GM12892 (cell line): ENCODE results near the gene ANO2.

ENCODE experiments used
- DNase-seq: peaks from one replicate; pipeline ENCODE4 v3.0.0; 2011; ENCODE audit not compliant: insufficient read length
- FAIRE-seq: peaks from 2 replicates; lab custom pipeline; 2011; peaks lifted over from hg19 to GRCh38; lab: Jason Lieb, UNC
- POLR2A ChIP-seq: IDR thresholded peaks from 2 replicates; pipeline ENCODE4 v1.6.1; 2011; ENCODE audit warnings: low read depth, low read length, control low read depth
- POLR2AphosphoS5 ChIP-seq: IDR thresholded peaks from 2 replicates; pipeline ENCODE4 v1.6.1; 2011; ENCODE audit warnings: low read depth, low read length, control low read depth
- TAF1 ChIP-seq: IDR thresholded peaks from 2 replicates; pipeline ENCODE4 v1.6.1; 2011; ENCODE audit warnings: low read depth, mild to moderate bottlenecking, control low read depth, low read length, borderline replicate concordance

ANO2 gene

DNA sequence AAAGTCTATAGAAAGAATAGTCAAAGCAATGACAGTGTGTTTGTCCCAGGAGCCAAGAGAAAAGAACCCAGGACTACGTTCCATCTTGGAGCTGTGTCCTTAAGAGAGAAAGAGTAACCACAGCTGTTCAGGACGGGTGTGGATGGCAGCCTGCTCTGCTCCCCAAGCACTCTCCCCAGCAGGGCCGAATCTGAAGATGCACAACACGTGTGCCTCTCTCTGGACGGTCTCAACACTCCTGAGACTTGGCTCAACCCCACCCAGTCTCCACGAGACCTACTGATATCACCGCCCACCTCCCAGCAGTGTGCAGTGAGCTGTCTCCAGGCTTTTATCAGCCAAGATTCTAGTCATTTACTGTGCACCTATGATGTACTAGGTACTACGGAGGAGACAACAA, 27.3 kb upstream of the ANO2 start:
- TF ChIP-seq POLR2A (no peak), POLR2AphosphoS5 (no peak), TAF1 (no peak)
- DNase-seq (no peak), FAIRE-seq (no peak)

DNA sequence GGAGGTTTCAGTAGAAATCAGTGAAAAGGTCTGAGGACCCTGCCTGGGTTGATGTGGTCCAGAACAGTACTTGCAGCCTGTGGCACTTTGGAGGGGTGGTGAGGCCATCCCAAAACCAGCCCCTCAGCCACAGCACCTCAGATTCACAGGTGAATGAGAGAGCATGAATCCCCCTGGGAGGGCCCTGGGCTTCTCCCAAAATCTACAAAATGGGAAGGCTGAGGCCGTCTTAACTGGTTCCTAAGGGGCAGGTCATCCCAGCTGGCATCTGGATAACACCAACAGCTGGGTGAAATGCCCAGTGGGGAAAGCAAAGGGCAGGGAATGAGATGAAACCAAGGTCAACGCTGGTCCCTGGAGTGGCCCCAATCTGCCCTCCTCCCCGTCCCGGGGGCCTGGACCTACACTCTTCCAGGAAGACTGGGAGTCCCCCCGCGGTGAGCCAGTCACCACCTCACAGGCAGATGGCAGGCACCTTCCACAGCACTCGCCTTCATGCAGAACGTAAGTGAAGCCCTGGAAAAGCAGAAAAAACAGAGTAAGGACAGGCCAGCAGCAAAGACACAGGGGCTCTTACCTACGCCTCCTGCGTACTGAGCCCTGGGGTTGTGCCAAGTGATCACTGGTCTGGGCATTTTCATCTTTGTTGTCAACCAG, 26.3 kb upstream of the ANO2 start:
- TF ChIP-seq POLR2AphosphoS5, result no peak
- TF ChIP-seq POLR2A, result no peak
- no peak for TF ChIP-seq TAF1
- FAIRE-seq, result no peak
- DNase-seq, result no peak

DNA sequence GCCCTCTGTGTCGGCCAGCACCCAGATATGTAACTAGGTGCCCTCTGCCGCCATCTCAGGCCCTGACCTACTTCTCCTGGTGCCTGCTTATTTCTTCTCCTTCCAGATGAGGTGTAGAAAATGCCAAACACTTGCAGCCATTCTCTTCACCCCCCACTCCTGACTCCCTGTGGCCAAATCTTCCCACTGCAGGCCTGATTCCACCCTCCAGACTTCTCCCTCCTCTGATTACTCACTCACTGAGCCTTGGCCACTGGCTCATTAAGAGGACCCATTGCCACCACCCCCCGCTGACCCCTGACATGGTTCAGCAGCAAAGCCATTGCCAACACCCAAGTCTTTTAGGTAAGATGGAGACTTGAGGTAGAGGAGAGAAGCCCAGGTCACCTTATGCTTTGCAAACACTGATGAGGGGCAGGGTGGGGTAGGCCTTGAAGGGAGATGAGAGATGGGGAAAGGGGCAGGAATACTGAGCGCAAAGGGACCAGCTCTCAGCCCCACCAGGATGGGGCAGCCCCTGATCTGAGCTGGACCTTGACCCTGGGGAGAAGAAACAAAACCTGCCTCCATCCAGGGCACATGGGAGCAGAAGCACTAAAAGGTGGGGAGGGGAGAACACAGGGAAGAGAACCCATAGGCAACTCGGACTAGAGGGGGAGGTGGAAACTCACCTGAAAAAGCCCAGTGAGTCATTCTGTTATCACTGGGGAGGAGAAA, 25.1 kb upstream of the ANO2 start:
- TF ChIP-seq POLR2A (no peak), TAF1 (no peak), POLR2AphosphoS5 (no peak)
- FAIRE-seq, result no peak
- no peak for DNase-seq

DNA sequence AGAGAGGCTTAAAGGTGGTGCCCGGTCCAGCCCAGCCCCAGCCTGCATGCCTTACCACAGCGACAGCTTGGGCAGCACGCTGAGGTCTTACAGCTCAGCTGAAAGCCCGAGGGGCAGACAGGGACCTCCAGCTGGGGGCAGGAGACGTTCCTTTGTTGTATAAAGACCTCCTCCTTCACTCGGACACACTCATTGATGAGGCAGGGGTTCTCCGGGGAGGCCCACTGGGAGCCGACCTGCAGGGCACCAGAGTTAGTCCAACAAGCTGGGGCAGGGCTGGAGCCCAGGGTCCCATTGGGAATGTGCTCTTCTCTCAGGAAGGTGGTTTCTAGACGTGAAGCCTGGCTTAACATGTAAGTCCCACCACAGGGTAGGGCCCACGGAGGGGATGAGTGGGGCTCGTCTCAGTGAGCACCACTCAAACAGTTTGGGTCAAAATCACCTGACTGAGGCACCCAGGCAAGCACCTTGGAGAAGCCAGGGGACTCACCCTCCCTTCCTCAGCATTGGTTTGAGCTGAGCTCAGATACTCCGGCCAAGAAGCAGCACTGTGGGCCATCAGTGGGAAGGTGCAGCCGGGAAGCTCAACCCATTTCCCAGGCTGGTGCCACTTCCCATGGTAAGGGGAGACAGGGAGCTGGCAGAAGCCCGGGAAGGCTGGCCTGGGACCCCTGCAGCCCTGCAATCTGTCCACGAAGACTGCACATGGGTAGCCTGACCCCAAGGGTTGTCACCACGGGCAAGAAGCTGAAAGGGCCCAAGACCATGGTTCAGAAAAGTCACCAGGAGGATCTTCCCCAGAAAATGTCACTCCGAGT, 24.3 kb upstream of the ANO2 start:
- TF ChIP-seq POLR2A, result no peak
- no peak for TF ChIP-seq TAF1
- no peak for TF ChIP-seq POLR2AphosphoS5
- DNase-seq (no peak), FAIRE-seq (no peak)

DNA sequence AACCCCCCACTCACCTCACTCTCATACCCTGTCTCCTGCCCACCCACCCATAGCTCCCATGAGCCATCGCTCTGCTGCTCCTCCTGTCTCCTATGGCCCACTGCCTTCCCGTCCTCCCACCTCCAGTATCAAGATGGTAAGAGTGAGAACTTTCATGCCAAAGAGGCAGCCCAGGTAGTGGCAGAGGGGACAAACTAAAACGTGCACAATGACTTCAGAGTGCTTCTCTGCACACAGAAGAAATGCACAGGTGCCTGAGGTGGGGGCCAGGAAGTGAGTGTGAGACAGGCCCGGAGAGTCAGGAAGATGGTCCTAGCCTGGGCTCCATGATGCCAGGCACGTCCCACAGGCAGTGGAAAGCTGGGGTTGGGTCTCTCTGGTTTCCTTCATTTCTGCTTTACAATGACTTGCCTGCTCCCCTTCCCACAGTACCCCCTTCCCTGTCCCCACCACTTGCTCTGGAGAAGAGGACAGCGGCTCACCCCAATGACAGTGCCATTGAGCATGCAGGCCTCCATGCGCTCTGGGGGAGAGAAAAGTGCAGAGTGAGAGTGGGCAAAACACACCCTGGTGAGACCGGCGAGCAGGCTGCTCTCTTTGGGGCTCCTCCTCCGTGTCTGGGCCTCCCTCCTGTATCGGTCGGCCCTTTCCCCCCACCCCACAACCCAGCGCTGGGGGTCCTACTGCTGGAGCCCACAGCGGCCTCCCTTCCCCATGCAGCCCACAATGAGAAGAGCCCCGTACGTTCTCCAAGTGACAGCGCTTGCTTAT, 22.8 kb upstream of the ANO2 start:
- no peak for DNase-seq
- no peak for FAIRE-seq

DNA sequence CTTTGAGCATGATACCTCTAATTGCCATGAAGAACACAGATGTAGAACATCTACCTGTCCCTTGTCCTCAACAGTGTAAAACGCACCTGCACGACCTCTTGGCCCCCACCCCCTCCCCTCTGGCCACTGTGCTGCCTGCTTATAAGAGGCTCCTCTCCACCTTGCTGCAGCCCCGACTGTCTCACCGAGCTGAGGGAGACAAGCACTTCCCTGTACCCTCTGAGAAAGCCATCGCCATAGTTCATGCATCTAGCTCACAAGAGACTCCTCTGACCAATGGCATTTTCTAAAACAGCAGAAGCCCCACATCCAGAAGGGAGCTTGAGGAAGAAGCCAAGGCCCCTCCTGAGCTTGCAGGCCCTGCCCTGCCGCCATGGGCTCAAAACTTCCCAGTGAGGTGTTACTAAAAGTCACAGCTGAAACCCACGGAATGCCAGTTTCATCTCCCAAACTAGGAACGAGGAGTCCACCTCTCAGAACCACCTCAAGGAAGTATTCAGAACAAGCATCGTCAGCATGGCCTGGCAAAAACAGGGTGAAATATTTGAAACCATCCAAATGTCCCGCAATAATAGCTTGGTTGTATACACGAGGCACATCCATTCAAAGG, 21.5 kb upstream of the ANO2 start:
- no peak for FAIRE-seq
- DNase-seq, result no peak
- no peak for TF ChIP-seq POLR2A

More for the DNA sequence above, 22.8 kb upstream of the ANO2 start:
- TF ChIP-seq POLR2A, result no peak
- TF ChIP-seq POLR2AphosphoS5, result no peak
- TF ChIP-seq TAF1, result no peak

DNA sequence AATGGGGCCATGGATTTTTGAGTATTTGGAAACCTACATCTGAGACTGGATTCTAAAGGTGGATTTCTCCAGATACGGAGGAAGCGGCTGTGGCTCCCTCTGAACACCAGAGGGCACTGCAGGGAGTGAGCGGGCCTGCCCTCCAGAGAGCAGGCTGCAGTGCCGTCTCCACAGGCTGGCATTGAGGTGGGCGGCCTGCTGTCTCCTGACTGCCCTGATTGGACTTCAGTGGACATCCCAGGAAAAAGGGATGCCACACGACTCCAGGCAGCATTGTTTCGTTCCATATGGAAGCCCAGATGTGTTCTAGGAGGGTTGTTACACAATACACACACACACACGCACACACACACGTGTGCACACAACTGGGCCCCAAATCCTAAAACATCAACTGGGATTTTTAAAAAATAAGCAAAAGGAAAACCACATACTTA, 20.9 kb upstream of the ANO2 start:
- TF ChIP-seq TAF1 (no peak), POLR2A (no peak), POLR2AphosphoS5 (no peak)
- DNase-seq (peak; percentile 43), FAIRE-seq (peak; percentile 9)

DNA sequence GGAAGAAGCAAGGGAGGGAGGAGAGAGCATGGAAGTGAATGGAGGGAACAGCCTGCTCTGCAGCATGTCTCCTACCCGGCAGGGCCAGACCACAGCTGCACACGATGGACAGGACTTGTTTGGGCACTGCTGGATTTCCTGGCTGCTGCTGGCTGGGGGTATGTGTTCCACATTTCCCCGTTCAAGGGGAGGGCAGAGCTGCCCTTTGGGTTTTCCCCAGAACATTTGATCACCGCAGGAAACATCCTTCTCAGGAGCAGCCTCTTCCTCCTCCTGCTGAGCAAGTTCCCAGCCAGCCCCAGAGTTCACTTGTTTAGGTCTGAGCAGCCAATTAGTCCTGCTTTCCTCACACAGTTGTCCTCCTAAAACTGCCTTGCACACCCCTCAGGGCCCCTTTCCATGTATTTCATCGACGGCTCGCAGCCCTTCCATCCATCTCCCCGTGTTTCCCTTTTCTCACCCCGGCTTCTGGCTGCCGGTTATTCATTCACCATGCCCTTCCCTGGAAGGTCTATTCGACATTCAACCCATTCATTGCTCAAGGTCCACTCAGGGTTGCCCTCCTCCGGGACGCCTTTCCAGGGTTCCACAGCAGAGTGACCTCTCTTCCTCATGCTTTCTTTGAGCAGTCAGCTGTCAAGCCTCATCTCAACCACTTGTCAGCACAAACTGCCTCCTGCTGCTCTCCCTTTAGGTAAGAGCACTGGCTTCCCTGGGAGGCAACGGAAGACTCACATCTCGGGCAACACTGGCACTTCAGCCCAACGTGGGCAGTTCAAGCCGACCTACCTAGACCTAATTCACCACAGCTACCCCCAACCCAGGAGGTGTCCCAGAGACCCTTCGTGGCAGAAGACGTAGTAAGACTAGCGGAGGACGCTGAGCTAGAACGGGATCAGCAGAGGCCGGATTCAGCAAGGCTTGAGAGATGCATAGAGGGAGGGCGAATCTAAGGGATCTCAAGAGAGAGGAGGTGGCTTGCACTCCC, 20.1 kb upstream of the ANO2 start:
- FAIRE-seq (no peak), DNase-seq (no peak)
- TF ChIP-seq TAF1 (no peak), POLR2A (no peak), POLR2AphosphoS5 (no peak)

DNA sequence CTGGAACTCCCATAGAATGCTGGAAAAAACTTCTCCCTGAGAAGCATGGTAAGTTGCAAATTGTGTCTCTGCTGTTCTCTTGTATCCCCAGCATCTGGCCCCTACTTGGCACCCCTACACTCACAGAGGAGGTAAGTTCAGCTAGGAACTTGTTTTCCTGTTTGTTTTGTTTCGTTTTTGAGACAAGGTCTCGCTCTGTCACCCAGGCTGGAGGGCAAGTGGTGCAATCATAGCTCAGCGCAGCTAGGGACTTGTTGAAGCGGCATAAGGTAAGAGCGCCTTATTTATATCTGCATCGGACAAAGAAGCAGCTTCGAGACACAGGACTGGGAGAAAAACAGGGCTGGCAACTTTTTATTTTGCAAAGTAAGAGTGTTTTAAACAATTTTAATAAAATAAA, 18.5 kb upstream of the ANO2 start:
- no peak for TF ChIP-seq TAF1
- TF ChIP-seq POLR2AphosphoS5, result no peak
- no peak for TF ChIP-seq POLR2A
- FAIRE-seq, result no peak
- no peak for DNase-seq

DNA sequence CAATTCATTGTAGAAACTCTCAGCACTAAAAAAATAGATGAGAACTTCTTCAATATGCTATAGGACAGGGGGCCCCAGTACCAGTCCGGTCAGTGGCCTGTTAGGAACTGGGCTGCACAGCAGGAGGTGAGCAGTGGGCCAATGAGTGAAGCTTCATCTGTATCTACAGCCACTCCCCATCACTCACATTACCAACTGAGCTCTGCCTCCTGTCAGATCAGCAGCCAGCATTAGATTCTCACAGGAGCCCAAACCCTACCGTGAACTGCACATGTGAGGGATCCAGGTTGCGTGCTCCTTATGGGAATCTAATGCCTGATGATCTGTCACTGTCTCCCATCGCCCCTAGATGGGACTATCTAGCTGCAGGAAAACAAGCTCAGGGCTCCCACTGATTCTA, 15.7 kb upstream of the ANO2 start:
- TF ChIP-seq POLR2AphosphoS5, result no peak
- no peak for TF ChIP-seq TAF1
- TF ChIP-seq POLR2A, result no peak
- no peak for FAIRE-seq
- DNase-seq, result no peak
